HUES6 (cell line): ENCODE data around the gene RFC4.

Experiments
- H3K27ac ChIP-seq: 2 replicates; pipeline ENCODE4 v1.7.0; 2013; ENCODE audit warnings: low read depth, mild to moderate bottlenecking, low read length, inconsistent platforms
- H3K27me3 ChIP-seq: 2 replicates; pipeline ENCODE4 v1.6.1; 2013; ENCODE audit warnings: low read length; ENCODE audit not compliant: control insufficient read depth, insufficient read depth
- H3K36me3 ChIP-seq: 2 replicates; pipeline ENCODE4 v1.6.1; 2013; ENCODE audit warnings: low read length; ENCODE audit not compliant: control insufficient read depth, insufficient read depth
- H3K4me1 ChIP-seq: 2 replicates; pipeline ENCODE4 v1.6.1; 2013; ENCODE audit warnings: low read length; ENCODE audit not compliant: control insufficient read depth, insufficient read depth
- H3K4me3 ChIP-seq: 2 replicates; pipeline ENCODE4 v1.5.1; 2013; ENCODE audit warnings: low read depth, low read length
- H3K9ac ChIP-seq: one replicate; pipeline ENCODE4 v1.6.1; 2013; ENCODE audit warnings: mild to moderate bottlenecking, low read length
- H3K9me3 ChIP-seq: 2 replicates; pipeline ENCODE4 v1.6.1; 2013; ENCODE audit warnings: low read depth, low read length; ENCODE audit not compliant: control insufficient read depth, insufficient read depth

RFC4 gene

DNA sequence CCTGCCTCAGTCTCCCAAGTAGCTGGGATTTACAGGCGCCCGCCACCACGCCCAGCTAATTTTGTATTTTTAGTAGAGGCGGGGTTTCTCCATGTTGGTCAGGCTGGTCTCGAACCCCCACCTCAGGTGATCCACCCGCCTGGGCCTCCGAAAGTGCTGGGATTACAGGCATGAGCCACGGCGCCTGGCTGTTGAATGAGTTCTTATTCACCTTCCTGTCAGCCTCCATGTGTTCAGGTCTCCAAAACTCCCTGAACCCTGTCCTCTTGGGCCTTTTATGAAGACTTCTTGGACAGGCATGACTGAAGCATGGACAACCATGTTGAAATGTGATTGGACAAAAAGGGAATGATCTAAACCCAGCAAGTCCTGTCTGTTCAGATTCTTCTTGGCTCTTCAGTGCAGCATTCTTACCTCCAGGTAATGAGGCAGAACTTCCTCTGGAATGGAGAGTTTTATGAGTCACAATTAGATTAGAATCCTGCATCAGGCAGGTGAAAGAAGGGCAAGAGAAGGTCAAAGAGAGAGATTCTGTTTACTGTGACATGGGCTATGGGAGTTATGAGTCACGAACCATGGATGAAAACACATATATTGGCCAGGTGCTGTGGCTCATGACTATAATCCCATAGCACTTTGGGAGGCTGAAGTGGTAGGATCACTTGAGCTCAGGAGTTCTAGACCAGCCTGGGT lies 46.0 kb downstream of the RFC4 start:
- Histone ChIP-seq H3K36me3 (no peaks in the 10 kb centered on the region), H3K27ac (no peak overlapping the region), H3K27me3 (no peaks in the 10 kb centered on the region), H3K9ac (no peak overlapping the region), H3K4me1 (no peaks in the 10 kb centered on the region; the same call in 1 of the 2 replicates), H3K4me3 (no peak overlapping the region), H3K9me3 (no peaks in the 10 kb centered on the region)

DNA sequence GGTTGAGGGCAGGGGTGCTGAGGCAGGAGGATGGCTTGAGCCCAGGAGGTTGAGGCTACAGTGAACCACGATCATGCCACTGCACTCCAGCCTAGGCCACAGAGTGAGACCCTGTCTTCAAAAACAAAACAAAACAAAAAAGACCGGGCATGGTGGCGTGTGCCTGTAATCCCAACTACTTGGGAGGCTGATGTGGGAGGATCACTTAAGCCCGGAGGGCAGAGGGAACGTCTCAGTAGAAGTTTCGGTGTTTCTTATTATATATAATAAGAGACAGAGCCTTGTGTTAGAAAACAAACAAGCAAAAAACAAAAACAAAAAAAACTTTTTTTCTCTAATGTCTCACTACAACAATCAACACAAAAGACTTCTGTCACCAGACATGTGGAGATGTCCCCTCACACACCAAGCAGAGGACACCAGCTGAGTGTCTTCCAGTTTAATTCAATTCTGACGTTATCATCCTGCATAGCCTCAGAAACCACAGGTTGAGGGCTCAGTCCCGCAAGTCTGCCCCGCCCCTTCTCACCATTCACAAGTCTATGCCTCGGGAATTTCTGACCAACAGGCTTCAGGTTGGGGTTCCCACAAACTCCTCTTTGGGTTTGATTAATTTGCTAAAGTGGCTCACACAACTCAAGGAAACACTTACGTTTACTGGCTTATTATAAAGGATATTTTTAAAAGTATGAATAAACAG lies 46.9 kb downstream of the RFC4 start:
- Histone ChIP-seq H3K4me1 (no peaks in the 10 kb centered on the region; the same call in 1 of the 2 replicates), H3K9me3 (no peaks in the 10 kb centered on the region), H3K27ac (no peak overlapping the region)

DNA sequence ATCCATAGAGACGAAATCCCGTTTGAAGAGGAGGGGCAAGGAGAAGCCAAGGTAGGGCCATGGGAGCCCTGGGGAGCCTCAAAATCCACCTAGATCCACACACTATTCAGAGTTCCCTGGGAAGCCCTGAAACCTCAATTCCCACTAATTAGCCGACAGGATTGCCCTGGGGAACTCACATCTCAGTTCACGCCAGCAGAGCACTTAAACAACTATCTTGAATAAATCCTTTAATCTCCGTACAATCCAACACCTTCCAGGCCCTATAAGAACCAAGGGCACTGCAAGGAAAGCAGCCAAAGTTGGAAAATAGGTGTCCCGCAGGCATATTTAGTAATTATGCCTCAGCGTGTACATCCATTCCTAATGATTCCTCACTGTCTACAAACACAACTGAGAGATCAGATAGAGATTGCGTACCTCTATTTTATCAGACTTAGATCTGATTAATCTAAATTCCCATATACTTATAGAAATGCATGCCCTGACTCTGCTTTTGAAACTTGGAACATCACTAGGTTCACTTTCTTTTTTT lies 48.5 kb downstream of the RFC4 start:
- Histone ChIP-seq H3K4me3 (no peak overlapping the region), H3K9ac (no peak overlapping the region), H3K9me3 (no peaks in the 10 kb centered on the region), H3K36me3 (no peaks in the 10 kb centered on the region), H3K27me3 (no peaks in the 10 kb centered on the region), H3K27ac (no peak overlapping the region), H3K4me1 (peaks cover 5% of the 10 kb centered on the region)

More for the DNA sequence above, 46.9 kb downstream of the RFC4 start:
- H3K4me3 ChIP-seq = no peak overlapping the region
- H3K9ac ChIP-seq = no peak overlapping the region
- no peaks in the 10 kb centered on the region for H3K27me3 ChIP-seq
- no peaks in the 10 kb centered on the region for H3K36me3 ChIP-seq

DNA sequence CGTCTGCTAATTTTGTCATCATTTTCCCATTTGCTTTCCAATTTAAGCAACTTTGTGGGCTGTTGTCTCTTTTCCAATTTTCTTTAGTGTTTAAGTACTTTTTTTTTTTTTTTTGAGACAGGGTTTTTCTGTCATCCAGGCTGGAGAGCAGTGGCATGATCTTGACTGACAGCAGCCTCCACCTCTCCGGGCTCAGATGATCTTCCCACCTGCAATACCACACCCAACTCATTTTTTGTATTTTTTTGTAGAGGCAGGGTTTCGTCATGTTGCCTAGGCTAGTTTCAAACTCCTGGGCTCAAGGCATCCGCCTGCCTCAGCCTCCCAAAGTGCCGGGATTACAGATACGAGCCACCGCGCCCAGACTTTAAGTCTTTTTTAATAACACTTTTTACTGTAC lies 49.1 kb downstream of the RFC4 start:
- Histone ChIP-seq H3K27ac (no peak overlapping the region), H3K36me3 (no peaks in the 10 kb centered on the region), H3K4me3 (no peak overlapping the region), H3K9ac (no peak overlapping the region), H3K27me3 (no peaks in the 10 kb centered on the region), H3K9me3 (no peaks in the 10 kb centered on the region), H3K4me1 (peaks cover 5% of the 10 kb centered on the region)

DNA sequence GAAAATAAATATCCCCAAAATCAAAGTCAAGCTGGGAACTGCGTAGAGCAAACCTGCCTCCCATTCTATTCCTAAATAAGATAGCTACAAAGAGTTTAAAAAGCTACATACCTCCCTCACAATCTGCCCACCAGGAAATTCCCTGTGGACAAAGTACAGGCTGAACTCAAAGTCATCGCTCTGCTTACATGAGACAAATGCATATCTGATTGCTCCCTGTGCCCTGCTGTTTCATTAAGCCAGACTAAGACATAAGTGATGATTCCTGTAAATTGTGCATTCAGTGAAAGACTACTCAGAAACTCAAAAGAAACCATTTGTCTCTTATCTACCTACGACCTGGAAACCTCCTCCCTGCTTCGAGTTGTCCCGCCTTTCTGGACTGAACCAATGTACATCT lies 51.4 kb downstream of the RFC4 start:
- Histone ChIP-seq H3K4me1 (peaks cover 10% of the 10 kb centered on the region), H3K27ac (no peak overlapping the region), H3K9ac (no peak overlapping the region), H3K9me3 (no peaks in the 10 kb centered on the region), H3K4me3 (no peak overlapping the region), H3K27me3 (no peaks in the 10 kb centered on the region), H3K36me3 (no peaks in the 10 kb centered on the region)

DNA sequence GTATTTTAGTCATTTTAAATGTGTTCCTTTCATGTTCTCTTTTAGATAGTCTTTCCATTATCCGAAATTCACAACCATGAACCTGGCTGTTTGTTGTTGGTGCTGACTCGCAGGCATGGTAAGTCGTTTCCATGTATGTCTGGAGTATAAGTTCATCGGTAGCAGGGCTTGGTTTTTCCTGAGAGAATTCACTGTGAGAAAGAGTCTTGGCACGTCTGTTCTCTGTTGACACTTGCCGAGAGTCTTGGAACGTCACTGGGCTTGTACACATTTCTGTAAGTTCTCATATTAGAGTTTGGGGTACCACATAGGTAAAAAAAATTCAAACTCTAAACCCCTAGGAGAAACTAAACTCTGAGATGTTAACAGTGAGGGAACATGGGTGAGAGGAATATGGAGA lies 52.3 kb downstream of the RFC4 start:
- Histone ChIP-seq H3K9ac (no peak overlapping the region), H3K4me1 (peaks cover 10% of the 10 kb centered on the region), H3K36me3 (no peaks in the 10 kb centered on the region), H3K9me3 (no peaks in the 10 kb centered on the region), H3K27ac (no peak overlapping the region), H3K4me3 (no peak overlapping the region), H3K27me3 (no peaks in the 10 kb centered on the region)

DNA sequence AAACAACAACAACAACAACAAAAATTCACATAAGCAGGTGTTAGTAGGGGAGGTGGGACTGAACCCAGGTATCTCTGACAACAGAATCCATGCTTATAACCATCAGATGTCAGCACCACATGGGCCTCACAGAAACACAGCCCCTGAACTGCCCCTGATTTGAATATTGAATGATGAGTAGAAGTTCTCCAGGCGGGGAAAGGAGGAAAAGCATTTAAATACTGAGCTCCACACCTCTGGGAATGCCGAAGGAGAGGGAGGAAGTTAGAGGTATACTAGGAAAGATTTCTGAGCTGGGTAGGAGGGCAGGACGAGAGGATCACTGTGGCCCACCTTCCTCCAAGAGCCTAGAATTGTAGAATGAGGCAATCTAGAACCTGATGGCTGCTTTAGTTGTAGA lies 54.8 kb downstream of the RFC4 start:
- H3K4me1 ChIP-seq = peaks cover 10% of the 10 kb centered on the region
- no peaks in the 10 kb centered on the region for H3K27me3 ChIP-seq
- H3K27ac ChIP-seq = no peak overlapping the region

DNA sequence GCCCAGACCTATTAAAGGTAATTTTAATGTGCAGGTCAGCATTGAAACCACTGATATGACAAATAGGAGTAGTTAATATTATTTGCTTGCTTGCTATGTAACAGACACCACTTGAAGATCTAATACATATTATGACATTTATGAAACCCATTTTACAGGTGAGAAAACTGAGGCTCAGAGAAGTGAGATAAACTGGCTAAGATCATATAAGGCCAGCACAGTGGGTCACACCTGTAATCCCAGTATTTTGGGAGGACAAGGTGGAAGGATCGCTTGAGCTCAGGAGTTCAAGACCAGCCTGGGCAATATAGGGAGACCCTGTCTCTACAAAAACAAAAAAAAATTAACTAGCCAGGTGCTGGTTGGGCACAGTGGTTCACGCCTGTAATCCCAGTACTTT lies 56.0 kb downstream of the RFC4 start:
- Histone ChIP-seq H3K9me3 (no peaks in the 10 kb centered on the region), H3K4me3 (no peak overlapping the region), H3K9ac (no peak overlapping the region), H3K36me3 (no peaks in the 10 kb centered on the region), H3K27ac (no peak overlapping the region), H3K27me3 (no peaks in the 10 kb centered on the region), H3K4me1 (peaks cover 16% of the 10 kb centered on the region)

More for the DNA sequence above, 54.8 kb downstream of the RFC4 start:
- Histone ChIP-seq H3K9ac (no peak overlapping the region), H3K9me3 (no peaks in the 10 kb centered on the region), H3K4me3 (no peak overlapping the region), H3K36me3 (no peaks in the 10 kb centered on the region)

DNA sequence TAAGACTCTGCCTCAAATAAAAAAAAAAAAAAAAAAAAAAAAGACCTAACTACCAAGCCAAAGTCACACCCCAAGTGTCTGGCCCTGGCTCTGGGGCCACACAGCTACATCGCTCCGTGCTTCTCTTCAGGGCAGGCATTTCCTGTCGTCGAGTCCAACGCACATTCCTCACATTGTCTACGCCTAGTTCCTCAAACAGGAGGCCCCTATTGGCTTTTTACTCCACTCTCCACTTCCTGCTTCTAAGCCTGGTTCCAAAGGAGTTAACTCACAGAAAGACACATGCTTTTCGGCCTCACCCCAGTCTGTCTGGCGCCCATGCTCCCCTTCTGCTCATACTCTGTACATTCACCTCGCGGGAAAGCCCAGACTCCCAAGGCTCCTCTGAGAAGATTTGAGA lies 60.3 kb downstream of the RFC4 start:
- H3K27me3 ChIP-seq = no peaks in the 10 kb centered on the region
- H3K9me3 ChIP-seq = no peaks in the 10 kb centered on the region
- H3K36me3 ChIP-seq = no peaks in the 10 kb centered on the region
- no peak overlapping the region for H3K4me3 ChIP-seq
- no peak overlapping the region for H3K27ac ChIP-seq
- peaks cover 9% of the 10 kb centered on the region; the same call in 1 of the 2 replicates for H3K4me1 ChIP-seq
- no peak overlapping the region for H3K9ac ChIP-seq

DNA sequence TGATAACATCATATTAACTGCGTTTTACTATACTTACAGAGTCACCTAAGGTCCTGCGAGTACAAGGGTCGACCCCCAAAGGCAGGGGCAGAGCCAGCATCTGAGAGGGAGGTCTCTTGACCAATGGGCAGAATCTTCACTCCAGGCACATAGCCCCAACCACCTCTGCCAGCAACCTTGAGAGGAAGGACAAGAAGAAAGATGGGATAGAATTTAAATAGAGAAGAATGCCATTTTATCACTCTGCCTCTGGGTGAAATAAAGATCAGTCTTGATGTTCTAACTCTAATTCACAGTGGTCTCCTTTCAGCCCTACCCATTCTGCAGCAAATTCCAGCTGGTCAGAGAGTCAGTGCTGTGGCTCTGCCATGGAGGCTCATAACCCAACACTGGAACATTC lies 62.6 kb downstream of the RFC4 start:
- H3K27me3 ChIP-seq = no peaks in the 10 kb centered on the region
- no peak overlapping the region for H3K27ac ChIP-seq
- H3K4me3 ChIP-seq = no peak overlapping the region
- H3K9me3 ChIP-seq = no peaks in the 10 kb centered on the region
- H3K36me3 ChIP-seq = no peaks in the 10 kb centered on the region
- peaks cover 23% of the 10 kb centered on the region for H3K4me1 ChIP-seq
- no peak overlapping the region for H3K9ac ChIP-seq

DNA sequence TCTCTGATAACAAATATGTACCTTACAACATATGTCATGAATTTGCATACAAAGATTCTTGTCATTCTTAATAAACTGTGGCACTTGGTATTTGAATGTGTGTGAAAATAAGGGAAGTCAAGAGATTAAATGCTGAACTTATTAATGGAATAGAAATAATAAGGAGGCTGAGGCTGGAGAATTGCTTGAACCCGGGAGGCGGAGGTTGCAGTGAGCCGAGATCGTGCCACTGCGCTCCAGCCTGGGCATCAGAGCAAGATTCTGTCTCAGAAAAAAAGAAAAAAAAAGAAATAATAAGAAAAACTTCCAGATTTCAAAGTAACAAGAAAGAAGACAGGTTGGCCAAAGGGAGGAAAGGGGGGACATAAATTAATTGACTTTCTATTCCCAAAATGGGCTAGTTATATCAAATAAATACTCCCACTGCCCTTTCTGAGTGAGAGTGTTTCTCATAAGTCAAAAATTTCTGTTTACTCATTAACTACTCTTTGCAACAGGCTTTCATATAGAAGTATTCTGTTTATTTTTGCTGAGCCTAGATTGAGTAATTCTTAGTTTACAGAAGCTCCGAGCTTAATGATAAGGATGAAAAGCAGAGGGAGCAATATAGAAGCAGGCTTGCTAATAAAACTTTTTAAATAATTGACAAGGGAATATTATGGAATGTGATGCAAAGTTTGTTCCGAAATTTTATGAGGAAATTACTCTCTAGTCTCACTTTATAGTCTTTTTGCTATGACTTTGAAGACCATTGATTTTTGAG lies 63.5 kb downstream of the RFC4 start:
- Histone ChIP-seq H3K27ac (no peak overlapping the region), H3K9ac (no peak overlapping the region), H3K36me3 (no peaks in the 10 kb centered on the region), H3K27me3 (no peaks in the 10 kb centered on the region), H3K4me1 (peaks cover 23% of the 10 kb centered on the region), H3K4me3 (no peak overlapping the region), H3K9me3 (no peaks in the 10 kb centered on the region)
